Vagina (tissue), 2 donors: ENCODE results near the gene AKAP8L.

Experiments
- POLR2A ChIP-seq, 2 donors: fragments of 450-650 bp; IDR thresholded peaks; one replicate each; pipeline ENCODE4 v1.6.1; 2017; ENCODE audit warnings: antibody characterized with exemption in 2 of 2, mild to moderate bottlenecking in 2 of 2, moderate library complexity in 2 of 2
- POLR2AphosphoS5 ChIP-seq, 2 donors: sonication (generic); formaldehyde crosslinking; IDR thresholded peaks; one replicate each; pipeline ENCODE4 v1.9.0; 2017; ENCODE audit warnings: antibody characterized with exemption in 2 of 2, mild to moderate bottlenecking in 2 of 2, low read depth in 1 of 2; ENCODE audit not compliant: insufficient read depth in 1 of 2

DNA sequence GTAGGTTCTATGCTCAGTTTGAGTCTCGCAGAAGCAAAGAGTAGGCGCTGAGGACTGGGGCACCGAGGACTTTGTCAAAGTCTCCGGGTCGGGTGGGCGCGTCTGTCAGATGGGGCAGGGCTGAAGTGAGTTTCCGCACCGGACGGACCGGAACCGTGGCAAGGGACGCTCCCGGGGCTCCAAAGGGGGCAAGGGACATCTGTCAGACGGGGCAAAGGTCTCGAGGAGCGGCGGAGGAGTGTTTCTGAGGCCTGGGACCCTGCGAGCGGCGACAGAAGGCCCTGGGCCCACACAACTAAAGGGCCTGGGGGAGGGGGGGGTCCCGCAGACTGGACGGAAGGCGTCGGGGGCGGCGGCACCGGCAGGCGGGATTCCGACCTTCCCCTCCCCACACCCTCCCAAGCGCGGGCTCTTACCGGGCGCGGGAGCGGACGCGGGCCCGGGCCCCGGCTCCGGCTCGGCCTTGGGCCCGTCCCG, 13.3 kb upstream of the AKAP8L start:
- TF ChIP-seq POLR2AphosphoS5 (IDR thresholded peaks at IDR 0.05; ENCODE audit: insufficient read depth in 1 of 2, low read depth in 1 of 2) (no peak), POLR2A (IDR thresholded peaks at IDR 0.05) (no peak)
